Left cardiac atrium (tissue), 4 donors: Measurements from ENCODE around the gene PDCD11. TPM values are rescaled to one million over a fixed set of nuclear protein-coding genes. Genes with fewer than 3 reads are reported as not detected.
A peak's percentile ranks its signal among the peaks of the same experiment; 100 is the strongest.
"Not testable (repeated sequence)": the region's sequence is repeated elsewhere in the genome, so short reads cannot be mapped to it uniquely, and the experiment has no call there.

Experiments
- ATAC-seq, 2 donors: fragments of 200-7000 bp; cut with Tn5 transposase; one replicate each; pipeline ENCODE4 v1.9.1; 2020; ENCODE audit warnings: mild to moderate bottlenecking in 2 of 2, moderate library complexity in 2 of 2
- DNase-seq: peaks from one replicate; pipeline ENCODE4 v3.0.0-alpha.2; 2020
- intact Hi-C, 2 donors: fragments of 100-400 bp; cut with DNase I; formaldehyde crosslinking; loops; one replicate each; pipeline versions ENCODE4 v1.14.1 to v1.15.1; 2022 to 2023
- total RNA-seq, 2 donors: library from RNA; stranded (reverse); fragmentation: NEBNext Ultra II Directional; extraction: Animal tissue kit (Norgen Biotek cat#: 25700); gene quantifications; one replicate each; pipeline ENCODE4 v1.2.1, GENCODE V29; 2021
- donor health status: DM: no; HTN: yes; CAD: no.
- donor health status: DM: no; HTN: yes; CAD: no; lungs with severe emphysema.
- donor health status: DM: yes; HTN: yes; CAD: no.
- donor health status: Dilated cardiomyopathy.

The PDCD11 gene
- total RNA-seq, 2 donors from 2014 or later, result 11.9 to 17.8 TPM

GRCh38 chr10:103415581-103415980 is 19.2 kb downstream of the PDCD11 start:
- ATAC-seq (no peak), DNase-seq (no peak)
- intact Hi-C loops, result loop anchor here in 1 of 2 donors (5.0 kb wide), 1 partner anchor 72 kb away; no protein-coding TSS in a partner anchor

- ATAC-seq (peak; percentile 31 to 41), DNase-seq (peak; percentile 62)
- intact Hi-C loops, result loop anchor here (2.0 to 5.0 kb wide), 2 partner anchors 68 to 71 kb away; no protein-coding TSS in a partner anchor
Measured at GRCh38 chr10:103416436-103417147, 20.2 kb downstream of the PDCD11 start.

- DNase-seq, ATAC-seq: not testable (repeated sequence)
- intact Hi-C loops, result loop anchor here (2.0 to 5.0 kb wide), 2 partner anchors 68 to 70 kb away; no protein-coding TSS in a partner anchor
Measured at GRCh38 chr10:103417148-103417469, 20.7 kb downstream of the PDCD11 start.

- intact Hi-C loops, result loop anchor here (2.0 to 5.0 kb wide), 2 partner anchors 67 to 70 kb away; no protein-coding TSS in a partner anchor
- no peak for ATAC-seq
Measured at GRCh38 chr10:103417601-103418000, 21.2 kb downstream of the PDCD11 start.

GRCh38 chr10:103419101-103419500 is 22.7 kb downstream of the PDCD11 start:
- intact Hi-C loops, result loop anchor here in 1 of 2 donors (5.0 kb wide), 1 partner anchor 68 kb away; no protein-coding TSS in a partner anchor
- DNase-seq, result no peak
- no peak for ATAC-seq

More at GRCh38 chr10:103417601-103418000, 21.2 kb downstream of the PDCD11 start:
- no peak for DNase-seq

GRCh38 chr10:103423748-103424147 is 27.3 kb downstream of the PDCD11 start:
- intact Hi-C loops, result no loop called here
- DNase-seq (no peak), ATAC-seq (no peak)

GRCh38 chr10:103427866-103428265 is 31.4 kb downstream of the PDCD11 start:
- ATAC-seq, result no peak
- intact Hi-C loops, result no loop called here
- no peak for DNase-seq

- ATAC-seq (no peak), DNase-seq (no peak)
- intact Hi-C loops, result no loop called here
Measured at GRCh38 chr10:103428989-103429643, 32.7 kb downstream of the PDCD11 start.

- intact Hi-C loops, result no loop called here
- DNase-seq (no peak), ATAC-seq (no peak)
Measured at GRCh38 chr10:103429647-103430046, 33.2 kb downstream of the PDCD11 start.

- no peak for ATAC-seq
- no peak for DNase-seq
- intact Hi-C loops, result no loop called here
Measured at GRCh38 chr10:103431902-103432301, 35.5 kb downstream of the PDCD11 start.

GRCh38 chr10:103433858-103434257 is 37.4 kb downstream of the PDCD11 start:
- ATAC-seq (peak; percentile 53 to 76), DNase-seq (peak; percentile 71)
- intact Hi-C loops, result no loop called here

GRCh38 chr10:103439776-103440175 is 43.4 kb downstream of the PDCD11 start:
- no peak for ATAC-seq
- no peak for DNase-seq
- intact Hi-C loops, result no loop called here

GRCh38 chr10:103440416-103440815 is 44.0 kb downstream of the PDCD11 start:
- ATAC-seq (no peak), DNase-seq (no peak)
- intact Hi-C loops, result no loop called here

- intact Hi-C loops, result no loop called here
- DNase-seq, result no peak
- no peak for ATAC-seq
Measured at GRCh38 chr10:103441206-103441605, 44.8 kb downstream of the PDCD11 start.

GRCh38 chr10:103441611-103442010 is 45.2 kb downstream of the PDCD11 start:
- ATAC-seq (no peak), DNase-seq (no peak)
- intact Hi-C loops, result no loop called here

- ATAC-seq (peak; percentile 18 to 56), DNase-seq (peak; percentile 53)
- intact Hi-C loops, result no loop called here
Measured at GRCh38 chr10:103442031-103442461, 45.6 kb downstream of the PDCD11 start.

GRCh38 chr10:103443475-103444185 is 47.2 kb downstream of the PDCD11 start:
- intact Hi-C loops, result no loop called here
- ATAC-seq (no peak), DNase-seq (no peak)

GRCh38 chr10:103444478-103444877 is 48.1 kb downstream of the PDCD11 start:
- DNase-seq (no peak), ATAC-seq (no peak)
- intact Hi-C loops, result no loop called here

GRCh38 chr10:103445366-103445765 is 48.9 kb downstream of the PDCD11 start:
- intact Hi-C loops, result no loop called here
- ATAC-seq (no peak), DNase-seq (no peak)
